H1 (cell line): ENCODE measurements around the gene VSIG10. TPM values are rescaled to one million over a fixed set of nuclear protein-coding genes. Genes with fewer than 3 reads are reported as not detected.

Experiments
- CTCF ChIA-PET: fragments of 300-600 bp; sonication (Branson Sonifier 250); formaldehyde crosslinking; loops from one replicate; lab custom pipeline; 2021; ENCODE audit not compliant: partially characterized antibody; lab: Charles Lee
- POLR2A ChIA-PET: fragments of 300-600 bp; sonication (Branson Sonifier 250); formaldehyde crosslinking; loops from one replicate; lab custom pipeline; 2021; ENCODE audit warnings: inconsistent platforms; ENCODE audit not compliant: partially characterized antibody; lab: Charles Lee
- DNase-seq, 2 experiments: peaks; one replicate each; pipeline versions ENCODE4 v3.0.0 to v3.0.0-alpha.2; 2010 to 2022; ENCODE audit warnings: low spot score in 2 of 2, low read depth in 1 of 2, mixed read lengths in 1 of 2
- FAIRE-seq: peaks from 2 replicates; lab custom pipeline; 2011; peaks lifted over from hg19 to GRCh38; lab: Jason Lieb, UNC
- H2AFZ ChIP-seq: 2 replicates; pipeline ENCODE4 v1.8.1; 2012; ENCODE audit warnings: low read length, inconsistent platforms
- H2AK5ac ChIP-seq: 2 replicates; pipeline ENCODE4 v1.6.1; 2013; ENCODE audit warnings: low read depth, low read length
- H2BK120ac ChIP-seq: replicated peaks from 2 replicates; pipeline ENCODE3; 2013; ENCODE audit warnings: low read depth, low read length, inconsistent platforms
- H2BK12ac ChIP-seq: 2 replicates; pipeline ENCODE4 v1.6.1; 2013; ENCODE audit warnings: low read depth, low read length
- H2BK15ac ChIP-seq: 2 replicates; pipeline ENCODE4 v1.6.1; 2013; ENCODE audit warnings: low read length
- H2BK20ac ChIP-seq: 2 replicates; pipeline ENCODE4 v1.6.1; 2013; ENCODE audit warnings: low read length
- H2BK5ac ChIP-seq: 2 replicates; pipeline ENCODE4 v1.6.1; 2013; ENCODE audit warnings: low read depth, low read length
- H3K14ac ChIP-seq: 2 replicates; pipeline ENCODE4 v1.6.1; 2013; ENCODE audit warnings: inconsistent platforms; ENCODE audit not compliant: insufficient read length
- H3K18ac ChIP-seq: 2 replicates; pipeline ENCODE4 v1.6.1; 2013; ENCODE audit warnings: low read length; ENCODE audit errors: extremely low read depth
- H3K23ac ChIP-seq: 2 replicates; pipeline ENCODE4 v1.6.1; 2013; ENCODE audit warnings: inconsistent platforms; ENCODE audit not compliant: insufficient read length
- H3K23me2 ChIP-seq: 2 replicates; pipeline ENCODE4 v1.6.1; 2013; ENCODE audit warnings: low read depth, low read length
- H3K27ac ChIP-seq: 2 replicates; pipeline ENCODE4 v1.6.1; 2011; ENCODE audit warnings: low read depth, low read length, inconsistent platforms
- H3K27me3 ChIP-seq, 4 experiments: replicated peaks in 1 of 4; 1 replicate in 1 of 4; 2 replicates in 3 of 4; pipeline versions ENCODE4 v1.6.1 to v1.8.1; 2011 to 2013; ENCODE audit warnings: low read length in 3 of 4, mild to moderate bottlenecking in 3 of 4, inconsistent platforms in 2 of 4, mixed read lengths in 2 of 4, moderate library complexity in 1 of 4; ENCODE audit not compliant: control insufficient read depth in 3 of 4, insufficient read depth in 3 of 4; ENCODE audit errors: extremely low read depth in 1 of 4
- H3K36me3 ChIP-seq, 4 experiments: 2 replicates each; pipeline versions ENCODE4 v1.6.1 to v1.8.1; 2011 to 2013; ENCODE audit warnings: mild to moderate bottlenecking in 4 of 4, low read length in 3 of 4, moderate library complexity in 2 of 4, control low read depth in 1 of 4, inconsistent platforms in 1 of 4; ENCODE audit not compliant: insufficient read depth in 4 of 4, control insufficient read depth in 2 of 4
- H3K4ac ChIP-seq: replicated peaks from 2 replicates; pipeline ENCODE3; 2013; ENCODE audit warnings: low read length, low read depth, mixed read lengths, inconsistent platforms; ENCODE audit not compliant: insufficient read length
- H3K4me1 ChIP-seq, 4 experiments: replicated peaks in 1 of 4; 1 replicate in 1 of 4; 2 replicates in 3 of 4; pipeline versions ENCODE4 v1.6.1 to v1.8.1; 2011 to 2013; ENCODE audit warnings: low read length in 3 of 4, inconsistent platforms in 2 of 4, mixed read lengths in 1 of 4; ENCODE audit not compliant: insufficient read depth in 4 of 4, control insufficient read depth in 3 of 4
- H3K4me2 ChIP-seq, 2 experiments: 2 replicates each; pipeline versions ENCODE4 v1.6.1 to v1.8.1; 2011 to 2013; ENCODE audit warnings: low read depth in 2 of 2, low read length in 2 of 2, control low read depth in 1 of 2, inconsistent platforms in 1 of 2, mild to moderate bottlenecking in 1 of 2; ENCODE audit not compliant: insufficient read depth in 1 of 2
- H3K4me3 ChIP-seq, 4 experiments: fragments of 200-600, 300-600 bp in 1 of 4; sonication (generic), shearing (Covaris generic), sonication (Bioruptor Twin) in 1 of 4; 2 replicates each; pipeline versions ENCODE4 v1.5.1 to v1.8.1; 2011 to 2016; ENCODE audit warnings: low read length in 4 of 4, low read depth in 3 of 4, control low read depth in 2 of 4, inconsistent platforms in 2 of 4, mild to moderate bottlenecking in 2 of 4, mixed read lengths in 1 of 4, moderate library complexity in 1 of 4; ENCODE audit not compliant: insufficient read depth in 2 of 4; ENCODE audit errors: extremely low read depth in 1 of 4
- H3K56ac ChIP-seq: replicated peaks from 2 replicates; pipeline ENCODE3; 2013; ENCODE audit warnings: low read depth, mild to moderate bottlenecking, mixed read lengths, low read length, inconsistent platforms; ENCODE audit not compliant: insufficient read length
- H3K79me1 ChIP-seq: 2 replicates; pipeline ENCODE4 v1.6.1; 2013; ENCODE audit warnings: low read depth, low read length, control low read depth
- H3K79me2 ChIP-seq, 2 experiments: 2 replicates each; pipeline versions ENCODE4 v1.6.1 to v1.8.1; 2012 to 2013; ENCODE audit warnings: low read length in 2 of 2, mild to moderate bottlenecking in 2 of 2, inconsistent platforms in 1 of 2; ENCODE audit not compliant: insufficient read depth in 2 of 2, control insufficient read depth in 1 of 2
- H3K9ac ChIP-seq, 4 experiments: replicated peaks in 1 of 4; 1 replicate in 1 of 4; 2 replicates in 3 of 4; pipeline versions ENCODE4 v1.6.1 to v1.8.1; 2011 to 2013; ENCODE audit warnings: low read depth in 3 of 4, low read length in 3 of 4, control low read depth in 2 of 4, mild to moderate bottlenecking in 2 of 4, moderate library complexity in 2 of 4, inconsistent platforms in 1 of 4; ENCODE audit errors: extremely low read depth in 1 of 4
- H3K9me3 ChIP-seq, 2 experiments: 2 replicates each; pipeline versions ENCODE4 v1.6.1 to v1.8.1; 2012 to 2013; ENCODE audit warnings: mild to moderate bottlenecking in 2 of 2, moderate library complexity in 2 of 2, control low read depth in 1 of 2, inconsistent platforms in 1 of 2, low read depth in 1 of 2, low read length in 1 of 2, mixed read lengths in 1 of 2; ENCODE audit not compliant: insufficient read depth in 2 of 2
- H4K20me1 ChIP-seq, 2 experiments: replicated peaks in 1 of 2; 2 replicates each; pipeline versions ENCODE3 to v1.8.1; 2011 to 2013; ENCODE audit warnings: inconsistent platforms in 2 of 2, low read length in 2 of 2, mild to moderate bottlenecking in 1 of 2; ENCODE audit not compliant: insufficient read depth in 2 of 2, control insufficient read depth in 1 of 2
- H4K5ac ChIP-seq: 2 replicates; pipeline ENCODE4 v1.6.1; 2013; ENCODE audit warnings: low read length, low read depth, mixed read lengths, inconsistent platforms; ENCODE audit not compliant: insufficient read length
- H4K8ac ChIP-seq: 2 replicates; pipeline ENCODE4 v1.8.0; 2013; ENCODE audit warnings: mild to moderate bottlenecking, moderate library complexity, low read length, inconsistent platforms; ENCODE audit not compliant: insufficient read depth; ENCODE audit errors: extremely low read depth
- H4K91ac ChIP-seq: replicated peaks from 2 replicates; pipeline ENCODE3; 2013; ENCODE audit warnings: low read length, mixed read lengths, inconsistent platforms; ENCODE audit not compliant: insufficient read length
- ATF3 ChIP-seq: IDR thresholded peaks from 2 replicates; pipeline ENCODE4 v1.6.1; 2011; ENCODE audit warnings: low read depth, mild to moderate bottlenecking, low read length; ENCODE audit not compliant: insufficient read depth
- NRF1 ChIP-seq: IDR thresholded peaks from 2 replicates; pipeline ENCODE4 v1.6.1; 2011; ENCODE audit warnings: mild to moderate bottlenecking, low read depth, low read length, improper control_type of control experiment
- SIN3A ChIP-seq, 2 experiments: IDR thresholded peaks in 1 of 2; conservative IDR thresholded peaks in 1 of 2; 2 replicates each; pipeline ENCODE4 v1.6.1; 2011 to 2012; ENCODE audit warnings: low read length in 2 of 2, improper control_type of control experiment in 1 of 2, low read depth in 1 of 2, mild to moderate bottlenecking in 1 of 2
- SUZ12 ChIP-seq: fragments of 200-600 bp; sonication (generic); IDR thresholded peaks from 2 replicates; pipeline ENCODE4 v1.6.1; 2012; ENCODE audit warnings: mild to moderate bottlenecking, inconsistent platforms, low read length, moderate library complexity, mixed read lengths
- WGBS, 2 experiments: shearing (Covaris generic) in 1 of 2; methylation state at CpG; one replicate each; pipeline versions ENCODE4 v1.1.6 to v1.1.7; 2013 to 2015; ENCODE audit warnings: low lambda C conversion rate in 2 of 2, mixed read lengths in 2 of 2, inconsistent platforms in 1 of 2, low coverage in 1 of 2, missing lambda C conversion rate in 1 of 2; ENCODE audit not compliant: insufficient replicate concordance in 2 of 2, insufficient coverage in 1 of 2, insufficient read length in 1 of 2; ENCODE audit errors: extremely low coverage in 1 of 2, missing lambda C conversion rate in 1 of 2; 5-methylcytosine and 5-hydroxymethylcytosine counted together
- polyA plus RNA-seq, 7 experiments: library from polyadenylated mRNA; depleted of rRNA in 3 of 7; stranded (reverse) in 5 of 7; unstranded in 2 of 7; fragments of >200 nt in 5 of 7; fragments of 200-250 nt in 2 of 7; gene quantifications; 1 replicate in 5 of 7; 2 replicates in 1 of 7; 4 replicates in 1 of 7; pipeline versions ENCODE4 v1.2.1 to v1.2.3, GENCODE V29; 2011 to 2013; ENCODE audit warnings: missing spikeins in 2 of 7, mixed read lengths in 2 of 7
- total RNA-seq: library from RNA; stranded (reverse); fragmentation: NEBNext Ultra II Directional; extraction: Animal tissue kit (Norgen Biotek cat#: 25700); gene quantifications from 2 replicates; pipeline ENCODE4 v1.2.1, GENCODE V29; 2021

Gene VSIG10
- total and polyA plus RNA-seq, 2 of the 8 experiments (the other 6 are each of a cell fraction or from before 2014, with no cell fraction given), result 34.4 to 93.6 TPM

- H3K27ac ChIP-seq, result no peak overlapping the region
- no peak overlapping the region for H4K5ac ChIP-seq
- no peak overlapping the region for H3K18ac ChIP-seq
- H3K79me2 ChIP-seq, result peaks cover 0 to 52% of the 10 kb centered on the region in 2 experiments; a peak in 2 of 4 replicates
- POLR2A ChIA-PET, result interaction anchor here (1.3 to 12.8 kb wide), 4 partner anchors 9 to 44 kb away, joined by 4 to 103 read pairs (median 26); partner anchors contain the start of gene VSIG10
- no peak overlapping the region for H4K91ac ChIP-seq
- H3K23ac ChIP-seq, result no peak overlapping the region
- DNase-seq (no peak), FAIRE-seq (no peak)
- H2AFZ ChIP-seq, result no peak overlapping the region
- H3K9ac ChIP-seq, result no peak overlapping the region
- no peaks in the 10 kb centered on the region for H3K27me3 ChIP-seq
- H2BK5ac ChIP-seq, result no peak overlapping the region
- no peak overlapping the region for H2BK15ac ChIP-seq
- no peaks in the 10 kb centered on the region for H3K9me3 ChIP-seq
- H3K4me3 ChIP-seq, result no peak overlapping the region
- no peak overlapping the region for H2BK20ac ChIP-seq
- peaks cover 7% of the 10 kb centered on the region; the same call in 1 of the 2 replicates for H3K23me2 ChIP-seq
- no peak overlapping the region for H3K56ac ChIP-seq
- TF ChIP-seq NRF1, result no peak
- no peak for TF ChIP-seq ATF3
- no peak for TF ChIP-seq SIN3A (conservative IDR thresholded peaks at IDR 0.05 in 1 of 2, IDR thresholded peaks at IDR 0.05 in 1 of 2; ENCODE audit: low read depth in 1 of 2, low read length in 2 of 2)
- TF ChIP-seq SUZ12, result no peak
- no peak overlapping the region for H3K4me2 ChIP-seq
- CTCF ChIA-PET, result interaction anchor here (0.6 to 5.8 kb wide), 6 partner anchors 7 to 202 kb away, joined by 3 to 49 read pairs (median 4); no protein-coding TSS in a partner anchor
- peaks cover 0 to 2% (median 0%) of the 10 kb centered on the region in 4 experiments; a peak in 1 of 7 replicates for H3K4me1 ChIP-seq
- H3K36me3 ChIP-seq, result peaks cover 0 to 3% (median 0%) of the 10 kb centered on the region in 4 experiments; a peak in 1 of 8 replicates
- no peak overlapping the region for H4K8ac ChIP-seq
- no peak overlapping the region for H2AK5ac ChIP-seq
- H2BK12ac ChIP-seq, result no peak overlapping the region
- H3K79me1 ChIP-seq, result peaks cover 6% of the 10 kb centered on the region
- WGBS, 2 experiments, result 88% methylated on average over 7 of the region's 7 CpGs; no CpG with 5 or more reads in 1 of the 2 experiments
- no peak overlapping the region for H2BK120ac ChIP-seq
- no peak overlapping the region for H3K4ac ChIP-seq
- peaks cover 0 to 4% of the 10 kb centered on the region in 2 experiments for H4K20me1 ChIP-seq
- H3K14ac ChIP-seq, result no peak overlapping the region
These were observed 45.6 kb downstream of the VSIG10 start for GRCh38 chr12:118058227-118058626.
